Epithelial cell of proximal tubule (primary cell): Measurements from ENCODE around the gene MOCS2. TPM values are rescaled to one million over a fixed set of nuclear protein-coding genes. Genes with fewer than 3 reads are reported as not detected.

ENCODE experiments used
- DNase-seq: peaks from one replicate; pipeline ENCODE4 v3.0.0-alpha.2; 2011; ENCODE audit warnings: low read depth
- H3K4me3 ChIP-seq: 2 replicates; pipeline ENCODE4 v1.5.1; 2011; ENCODE audit warnings: low read depth, mild to moderate bottlenecking, low read length
- total RNA-seq: library from RNA; depleted of rRNA; stranded (reverse); fragments of >200 nt; gene quantifications from 2 replicates; pipeline ENCODE4 v1.2.3, GENCODE V29; 2015
- TF ChIP-seq, protein P1 (sequence below): conservative IDR thresholded peaks from 2 replicates; pipeline ENCODE4 v1.5.1; 2012; ENCODE audit warnings: low read depth, mild to moderate bottlenecking, low read length

The MOCS2 gene
- total RNA-seq, 1 donor from 2014 or later = 39.8 TPM

DNA sequence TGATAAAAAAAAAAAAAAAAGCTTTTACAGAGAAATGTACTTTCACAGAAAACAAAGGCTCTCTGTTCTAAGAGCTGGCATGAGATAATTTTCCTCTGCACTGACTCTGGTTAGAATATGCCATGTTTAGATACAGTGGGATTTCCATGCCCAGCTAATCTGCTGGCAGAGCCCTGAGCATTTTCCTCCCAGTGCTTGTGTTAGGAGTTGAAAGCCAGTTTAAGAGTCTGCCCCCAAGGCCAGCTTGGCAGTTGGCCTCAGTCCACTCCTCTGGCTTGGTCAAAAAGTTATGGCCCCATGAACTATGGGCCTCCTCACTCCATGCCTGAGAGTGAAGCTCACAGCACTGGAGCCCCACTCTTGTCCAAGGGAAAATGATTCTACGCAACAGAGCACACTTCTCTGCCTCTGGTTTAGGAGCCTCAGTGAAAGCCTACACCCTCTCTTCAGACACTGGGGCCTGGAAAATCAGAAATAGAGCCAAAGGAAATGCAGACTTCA lies 21.9 kb downstream of the MOCS2 start:
- TF ChIP-seq, protein P1, sequence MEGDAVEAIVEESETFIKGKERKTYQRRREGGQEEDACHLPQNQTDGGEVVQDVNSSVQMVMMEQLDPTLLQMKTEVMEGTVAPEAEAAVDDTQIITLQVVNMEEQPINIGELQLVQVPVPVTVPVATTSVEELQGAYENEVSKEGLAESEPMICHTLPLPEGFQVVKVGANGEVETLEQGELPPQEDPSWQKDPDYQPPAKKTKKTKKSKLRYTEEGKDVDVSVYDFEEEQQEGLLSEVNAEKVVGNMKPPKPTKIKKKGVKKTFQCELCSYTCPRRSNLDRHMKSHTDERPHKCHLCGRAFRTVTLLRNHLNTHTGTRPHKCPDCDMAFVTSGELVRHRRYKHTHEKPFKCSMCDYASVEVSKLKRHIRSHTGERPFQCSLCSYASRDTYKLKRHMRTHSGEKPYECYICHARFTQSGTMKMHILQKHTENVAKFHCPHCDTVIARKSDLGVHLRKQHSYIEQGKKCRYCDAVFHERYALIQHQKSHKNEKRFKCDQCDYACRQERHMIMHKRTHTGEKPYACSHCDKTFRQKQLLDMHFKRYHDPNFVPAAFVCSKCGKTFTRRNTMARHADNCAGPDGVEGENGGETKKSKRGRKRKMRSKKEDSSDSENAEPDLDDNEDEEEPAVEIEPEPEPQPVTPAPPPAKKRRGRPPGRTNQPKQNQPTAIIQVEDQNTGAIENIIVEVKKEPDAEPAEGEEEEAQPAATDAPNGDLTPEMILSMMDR = no peak
- no peak for DNase-seq
- no peak overlapping the region for H3K4me3 ChIP-seq

DNA sequence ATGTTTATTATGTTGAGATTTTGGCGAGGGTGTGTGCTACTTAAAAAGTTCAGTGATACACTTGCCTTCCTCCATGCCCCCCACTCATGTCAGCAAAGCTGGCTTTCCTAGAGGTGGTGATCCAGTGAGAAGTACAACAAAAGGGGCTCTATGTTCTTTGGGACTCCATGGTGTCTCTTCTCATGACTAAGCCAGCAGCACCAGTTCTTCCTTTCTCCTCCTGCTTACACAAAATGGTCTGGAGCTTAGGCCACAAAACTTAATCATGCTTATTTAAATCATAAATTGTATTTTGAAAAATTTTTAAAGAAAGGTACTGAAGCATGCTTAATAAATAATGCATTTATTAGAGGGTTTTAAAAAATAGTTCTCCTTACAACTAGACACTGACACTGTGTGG lies 22.4 kb downstream of the MOCS2 start:
- H3K4me3 ChIP-seq = no peak overlapping the region
- TF ChIP-seq, protein P1 = no peak
- no peak for DNase-seq

DNA sequence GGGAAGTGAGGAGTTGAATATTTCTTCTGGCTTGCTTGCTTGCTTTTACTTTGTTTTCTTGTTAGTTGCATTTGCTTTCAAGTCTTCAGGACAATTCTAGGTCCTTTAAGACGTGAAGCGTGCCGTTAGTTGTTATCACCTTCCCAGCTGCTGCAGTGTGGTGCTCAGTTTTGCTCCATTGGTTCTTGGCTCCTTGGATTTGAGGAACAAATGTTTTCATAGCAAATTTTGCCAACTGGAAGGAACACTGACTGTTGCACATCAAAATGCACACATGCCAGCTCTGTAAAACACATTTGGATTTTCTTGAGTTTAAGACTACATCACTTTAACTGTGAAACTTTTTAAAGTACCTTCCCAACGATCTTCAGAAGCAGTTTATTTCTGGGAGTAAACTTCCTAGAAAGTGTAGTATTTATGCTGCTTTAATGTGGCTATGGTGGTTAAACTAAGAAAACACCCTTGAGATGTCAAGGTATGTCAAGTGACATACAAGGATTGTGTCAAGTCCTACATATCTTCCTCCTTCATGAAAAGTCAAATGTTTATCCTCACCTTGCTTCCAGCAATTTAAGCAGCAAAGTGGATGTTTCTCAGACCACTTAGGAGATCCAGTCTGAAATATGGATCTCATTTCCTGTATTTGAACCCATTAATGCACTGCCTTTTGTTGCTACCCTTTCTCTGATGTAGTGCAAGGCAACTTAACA lies 24.9 kb downstream of the MOCS2 start:
- no peak for DNase-seq
- TF ChIP-seq, protein P1 = no peak
- no peak overlapping the region for H3K4me3 ChIP-seq

DNA sequence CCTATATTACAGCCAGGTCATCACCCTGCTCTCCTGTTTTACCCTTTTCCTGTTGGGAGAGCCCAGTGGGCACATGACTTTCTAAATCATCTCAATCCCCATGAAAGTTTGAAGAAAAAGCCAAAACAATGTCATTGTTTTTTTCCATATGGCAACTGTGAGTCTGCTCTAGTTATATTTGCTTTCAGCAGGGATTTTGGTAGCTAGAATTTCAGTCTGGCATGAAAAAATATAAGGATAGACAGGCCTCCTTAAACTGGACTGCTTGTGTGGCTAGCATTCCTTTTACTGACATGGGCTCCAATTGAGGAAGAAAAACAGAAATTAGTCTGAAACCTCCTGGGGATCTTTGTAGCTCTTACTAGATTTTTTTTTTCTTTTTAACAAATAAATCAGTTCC lies 25.6 kb downstream of the MOCS2 start:
- TF ChIP-seq, protein P1 = no peak
- no peak for DNase-seq

DNA sequence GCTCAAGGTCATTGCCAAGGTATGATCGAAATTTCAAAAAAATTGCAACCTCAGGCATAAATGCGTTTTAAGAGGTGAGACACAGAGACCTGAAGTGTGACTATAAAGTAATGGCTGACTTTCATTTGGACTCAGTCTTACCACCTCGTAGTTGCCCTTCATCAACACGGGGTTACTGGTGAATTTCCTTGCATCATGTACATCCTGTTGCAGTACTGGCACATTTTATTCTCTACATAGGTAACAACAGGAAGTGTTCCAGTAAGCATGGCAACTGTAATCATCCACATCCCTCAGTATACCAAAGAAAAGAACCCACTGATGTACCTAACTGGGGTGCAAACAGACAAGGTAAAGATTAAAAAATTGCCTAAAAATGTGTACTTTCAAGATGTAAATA lies 29.3 kb downstream of the MOCS2 start:
- DNase-seq = no peak
- H3K4me3 ChIP-seq = no peak overlapping the region
- TF ChIP-seq, protein P1 = no peak

More for the DNA sequence above, 25.6 kb downstream of the MOCS2 start:
- no peak overlapping the region for H3K4me3 ChIP-seq

DNA sequence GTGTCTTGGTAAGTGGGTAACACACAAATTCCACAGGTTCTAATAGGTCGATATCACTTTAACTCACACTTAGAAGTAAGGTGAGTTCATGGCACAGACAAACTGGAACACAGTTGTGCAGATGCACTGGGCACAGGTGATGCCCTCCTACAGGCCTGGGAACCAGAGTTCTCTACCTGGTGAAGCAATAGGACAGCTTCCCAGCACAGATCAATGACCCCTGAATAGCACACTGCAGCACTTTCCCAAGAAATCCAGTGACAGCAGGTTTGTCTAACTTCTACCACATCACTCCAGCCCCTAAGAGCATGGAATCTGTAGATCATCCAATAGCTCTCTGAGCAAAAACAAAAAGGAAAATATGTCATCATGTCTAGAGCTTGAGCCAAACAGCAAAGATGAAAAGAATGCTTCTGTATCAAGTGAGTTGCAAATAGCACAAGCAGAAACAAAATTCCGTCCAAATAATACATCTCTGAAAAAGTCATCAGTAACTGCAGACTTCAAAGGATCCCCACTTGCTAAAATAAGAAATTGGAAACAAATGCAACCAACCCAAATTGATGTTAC lies 33.5 kb downstream of the MOCS2 start:
- TF ChIP-seq, protein P1 = no peak
- DNase-seq = no peak
- H3K4me3 ChIP-seq = no peak overlapping the region
